Measurements from ENCODE around the gene SNHG17. TPM values are rescaled to one million over a fixed set of nuclear protein-coding genes. Genes with fewer than 3 reads are reported as not detected.

SNHG17 gene
- 162 to 219 TPM (median 202 TPM) in 5 replicates for total RNA-seq (2022; extraction: Qiagen RNA extraction; ENCODE audit: low read depth)

DNA sequence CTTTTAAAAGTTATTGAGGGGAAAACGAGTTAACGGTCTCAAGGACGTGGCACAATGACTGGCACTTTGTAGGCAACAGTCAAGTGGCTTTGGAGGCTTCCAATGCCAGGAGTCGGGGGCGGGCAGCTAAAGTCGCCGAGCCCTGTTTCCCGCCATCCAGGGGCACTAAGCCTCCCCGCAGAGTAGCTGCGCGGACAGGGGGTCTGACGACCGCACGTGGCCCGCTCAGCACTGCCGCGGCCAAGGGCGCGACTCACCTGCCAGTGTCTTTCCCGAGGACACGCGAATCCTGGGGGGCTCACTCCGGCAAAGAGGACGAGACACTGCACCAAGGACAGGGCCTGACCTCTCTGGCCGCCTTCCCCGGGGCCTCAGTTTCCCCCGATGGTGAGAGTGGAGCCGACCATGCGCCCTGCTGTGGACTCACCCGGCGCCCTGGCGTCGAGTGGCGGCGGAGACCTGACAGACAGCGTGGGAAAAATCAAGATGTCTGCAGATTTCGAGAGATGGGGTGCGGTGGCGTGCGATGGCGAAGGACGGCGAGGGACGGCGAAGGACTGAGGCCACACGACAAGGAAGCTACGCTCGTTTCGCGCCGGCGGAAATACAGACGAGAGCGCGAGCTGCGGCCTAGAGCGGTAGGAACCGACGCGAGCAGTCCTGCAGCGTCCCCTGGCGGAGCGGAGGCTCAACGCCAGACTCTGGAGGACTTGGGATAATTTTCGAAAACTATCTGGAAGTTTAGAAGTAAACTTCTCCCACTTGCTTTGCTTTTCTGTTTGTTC lies at the start of gene SNHG17:
Gene SNHG17, minus strand, starts transcription at position 559 of the 785 bp plus-strand sequence.

DNA sequence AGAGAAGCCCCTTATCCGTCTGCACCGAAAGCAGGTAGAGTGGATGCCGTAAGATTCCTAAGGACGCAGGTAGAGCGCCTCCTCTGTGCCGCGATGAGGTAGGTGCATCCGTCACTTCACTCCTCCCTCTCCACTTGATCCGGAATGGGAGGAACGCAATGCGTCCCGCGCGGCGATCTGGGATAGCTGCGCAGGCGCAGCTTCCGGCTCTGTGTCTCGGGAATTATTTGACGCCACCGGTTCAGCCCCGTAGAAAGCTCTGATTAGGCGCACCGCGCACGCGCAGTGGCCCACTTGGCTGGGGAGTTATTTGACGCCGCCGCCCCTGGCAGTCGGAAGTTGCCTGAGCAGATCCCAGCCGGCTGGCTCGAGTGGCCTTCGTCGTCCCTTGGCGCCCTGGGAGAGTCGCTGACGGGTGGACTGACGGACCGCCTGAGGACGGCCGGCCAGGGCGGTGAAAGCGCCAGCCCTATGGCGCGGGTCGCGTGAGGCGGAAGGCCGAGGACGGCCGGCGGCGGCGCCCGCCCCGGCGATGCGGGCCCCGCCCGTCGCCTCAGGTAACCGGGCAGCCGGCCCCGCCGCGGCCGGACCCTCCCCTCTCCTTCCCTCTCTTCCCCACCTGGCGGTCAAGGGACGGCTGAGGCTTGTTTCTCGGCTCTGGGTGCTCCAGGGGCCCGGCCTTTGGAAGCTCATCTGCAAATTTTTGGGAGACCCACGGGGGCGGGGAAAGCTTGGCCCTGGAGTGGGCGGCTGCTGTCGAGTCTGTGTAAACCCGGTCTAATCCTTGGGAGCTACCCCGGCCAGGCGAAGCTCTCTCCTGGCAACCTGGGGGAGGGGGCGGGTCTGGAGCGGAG lies 37.6 kb upstream of the SNHG17 start, which contains the start of gene RALGAPB:
Gene RALGAPB, plus strand, starts transcription at position 331 of the 854 bp plus-strand sequence. CDS start 15,590 bp downstream, outside the sequence.

Other genes starting within 250 kb of the SNHG17 start
- gene KIAA1755, start 174.6 kb downstream of the SNHG17 start, total RNA-seq (2022; extraction: Qiagen RNA extraction; ENCODE audit: low read depth) = 0.07 to 0.28 TPM (median 0.19 TPM) in 5 replicates
- gene BPI, start 131.2 kb downstream of the SNHG17 start, total RNA-seq (2022; extraction: Qiagen RNA extraction; ENCODE audit: low read depth) = not detected in 5 replicates
- 0.72 to 1.5 TPM (median 0.99 TPM) in 5 replicates for gene LBP, start 88.8 kb downstream of the SNHG17 start, total RNA-seq (2022; extraction: Qiagen RNA extraction; ENCODE audit: low read depth)
- 11.5 to 18.4 TPM (median 16.2 TPM) in 5 replicates for gene RALGAPB, start 37.5 kb upstream of the SNHG17 start, total RNA-seq (2022; extraction: Qiagen RNA extraction; ENCODE audit: low read depth)
- not detected in 5 replicates for gene ADIG, start 145.9 kb upstream of the SNHG17 start, total RNA-seq (2022; extraction: Qiagen RNA extraction; ENCODE audit: low read depth)
- not detected in 5 replicates for gene ARHGAP40, start 166.5 kb upstream of the SNHG17 start, total RNA-seq (2022; extraction: Qiagen RNA extraction; ENCODE audit: low read depth)